Peyer's patch (tissue), 4 donors: ENCODE measurements around the gene VIM. TPM values are rescaled to one million over a fixed set of nuclear protein-coding genes. Genes with fewer than 3 reads are reported as not detected.

ENCODE experiments used
- DNase-seq, 3 donors: peaks; one replicate each; pipeline ENCODE4 v3.0.0-alpha.2; 2017 to 2019
- H3K27ac ChIP-seq, 4 donors: fragments of 200-600 bp; sonication (generic); one replicate each; pipeline ENCODE4 v1.5.1; 2016 to 2019
- H3K27me3 ChIP-seq, 2 donors: fragments of 200-600 bp; sonication (generic); one replicate each; pipeline ENCODE4 v1.5.1; 2019
- H3K36me3 ChIP-seq, 3 donors: fragments of 200-600 bp; sonication (generic); one replicate each; pipeline ENCODE4 v1.5.1; 2016 to 2019
- H3K4me1 ChIP-seq, 4 donors: fragments of 200-600 bp; sonication (generic); one replicate each; pipeline ENCODE4 v1.5.1; 2016 to 2019
- H3K4me3 ChIP-seq, 4 donors: fragments of 200-600 bp; sonication (generic); 1 replicate in 3 of 4; 2 replicates in 1 of 4; pipeline ENCODE4 v1.5.1; 2016 to 2019; ENCODE audit warnings: mild to moderate bottlenecking in 1 of 4
- H3K9me3 ChIP-seq, 4 donors: fragments of 200-600 bp; sonication (generic); one replicate each; pipeline ENCODE4 v1.5.1; 2016 to 2019; ENCODE audit warnings: mild to moderate bottlenecking in 1 of 4
- POLR2A ChIP-seq, 2 donors: fragments of 450-650 bp; IDR thresholded peaks; one replicate each; pipeline ENCODE4 v1.5.1; 2017; ENCODE audit warnings: antibody characterized with exemption in 2 of 2, mild to moderate bottlenecking in 2 of 2, moderate library complexity in 2 of 2
- total RNA-seq, 4 donors: library from RNA; depleted of rRNA; stranded (reverse); fragments of >200 nt; gene quantifications; one replicate each; pipeline ENCODE4 v1.1.0, GENCODE V29; 2016
- TF ChIP-seq, protein P1 (sequence below), 6 experiments: fragments of 450-650 bp in 4 of 6; fragments of 200-600 bp in 2 of 6; sonication (generic) in 1 of 6; IDR thresholded peaks; one replicate each; pipeline ENCODE4 v1.5.1; 2017 to 2019; ENCODE audit warnings: antibody characterized with exemption in 6 of 6, mild to moderate bottlenecking in 3 of 6, moderate library complexity in 1 of 6

The VIM gene
- total RNA-seq, 4 donors from 2014 or later: 139 to 914 (median 434) TPM

DNA sequence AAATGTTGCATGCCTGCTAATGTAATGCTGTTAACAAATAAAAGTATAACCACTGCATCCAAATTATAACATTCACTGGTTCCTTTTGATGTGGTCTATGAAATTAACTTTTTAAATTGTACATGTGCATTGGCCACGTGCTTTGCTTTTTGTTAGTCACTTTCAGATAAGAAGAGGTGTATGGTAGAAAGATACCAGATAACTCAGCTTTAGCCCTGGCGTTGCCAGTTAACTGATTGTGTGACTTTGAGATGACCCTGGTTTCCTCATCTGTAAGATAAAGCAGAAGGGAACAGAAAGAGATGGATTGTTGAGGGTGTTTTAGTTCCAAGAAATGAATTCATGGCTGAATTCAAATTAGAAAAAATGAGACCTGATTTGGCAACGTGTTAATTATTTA, 24.6 kb upstream of the VIM start:
- H3K27me3 ChIP-seq: no peaks in the 10 kb centered on the region
- no peaks in the 10 kb centered on the region for H3K36me3 ChIP-seq
- TF ChIP-seq POLR2A (IDR thresholded peaks at IDR 0.05): no peak
- TF ChIP-seq, protein P1, sequence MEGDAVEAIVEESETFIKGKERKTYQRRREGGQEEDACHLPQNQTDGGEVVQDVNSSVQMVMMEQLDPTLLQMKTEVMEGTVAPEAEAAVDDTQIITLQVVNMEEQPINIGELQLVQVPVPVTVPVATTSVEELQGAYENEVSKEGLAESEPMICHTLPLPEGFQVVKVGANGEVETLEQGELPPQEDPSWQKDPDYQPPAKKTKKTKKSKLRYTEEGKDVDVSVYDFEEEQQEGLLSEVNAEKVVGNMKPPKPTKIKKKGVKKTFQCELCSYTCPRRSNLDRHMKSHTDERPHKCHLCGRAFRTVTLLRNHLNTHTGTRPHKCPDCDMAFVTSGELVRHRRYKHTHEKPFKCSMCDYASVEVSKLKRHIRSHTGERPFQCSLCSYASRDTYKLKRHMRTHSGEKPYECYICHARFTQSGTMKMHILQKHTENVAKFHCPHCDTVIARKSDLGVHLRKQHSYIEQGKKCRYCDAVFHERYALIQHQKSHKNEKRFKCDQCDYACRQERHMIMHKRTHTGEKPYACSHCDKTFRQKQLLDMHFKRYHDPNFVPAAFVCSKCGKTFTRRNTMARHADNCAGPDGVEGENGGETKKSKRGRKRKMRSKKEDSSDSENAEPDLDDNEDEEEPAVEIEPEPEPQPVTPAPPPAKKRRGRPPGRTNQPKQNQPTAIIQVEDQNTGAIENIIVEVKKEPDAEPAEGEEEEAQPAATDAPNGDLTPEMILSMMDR (IDR thresholded peaks at IDR 0.05): no peak
- no peak for DNase-seq
- H3K4me3 ChIP-seq: no peak overlapping the region
- H3K4me1 ChIP-seq: peaks cover 0 to 9% (median 0%) of the 10 kb centered on the region in 4 donors
- no peaks in the 10 kb centered on the region for H3K9me3 ChIP-seq
- H3K27ac ChIP-seq: no peak overlapping the region

DNA sequence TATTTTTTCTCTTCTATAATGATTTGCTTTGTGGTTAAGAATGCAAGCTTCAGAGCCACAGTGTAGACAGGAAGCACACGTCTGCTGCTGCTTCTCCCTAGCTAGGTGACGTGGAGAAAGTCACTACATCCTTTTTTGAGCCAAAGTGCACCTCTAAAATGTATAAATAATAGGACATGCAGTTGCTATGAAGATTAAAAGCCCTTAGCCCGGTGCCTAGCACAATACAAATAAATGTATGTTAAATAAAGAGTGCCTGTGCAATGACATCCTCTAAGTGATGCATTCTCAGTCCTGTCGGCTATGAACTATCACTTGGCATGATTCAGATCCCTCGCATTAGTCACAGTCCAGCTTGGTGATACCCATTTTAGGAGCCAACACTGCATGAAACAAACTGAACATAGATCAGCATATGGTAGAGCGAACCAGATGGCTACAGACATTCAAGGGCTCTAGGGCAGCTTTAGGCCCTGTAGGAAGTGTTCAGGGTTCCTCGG, 21.8 kb upstream of the VIM start:
- Histone ChIP-seq H3K4me3 (no peak overlapping the region), H3K4me1 (no peaks in the 10 kb centered on the region), H3K27ac (peak overlapping the region in 3 of 4 donors; percentile 38 to 58 (median 48)), H3K36me3 (no peaks in the 10 kb centered on the region), H3K27me3 (no peaks in the 10 kb centered on the region), H3K9me3 (no peaks in the 10 kb centered on the region)
- DNase-seq: no peak
- no peak for TF ChIP-seq POLR2A (IDR thresholded peaks at IDR 0.05)
- TF ChIP-seq, protein P1 (IDR thresholded peaks at IDR 0.05): no peak

DNA sequence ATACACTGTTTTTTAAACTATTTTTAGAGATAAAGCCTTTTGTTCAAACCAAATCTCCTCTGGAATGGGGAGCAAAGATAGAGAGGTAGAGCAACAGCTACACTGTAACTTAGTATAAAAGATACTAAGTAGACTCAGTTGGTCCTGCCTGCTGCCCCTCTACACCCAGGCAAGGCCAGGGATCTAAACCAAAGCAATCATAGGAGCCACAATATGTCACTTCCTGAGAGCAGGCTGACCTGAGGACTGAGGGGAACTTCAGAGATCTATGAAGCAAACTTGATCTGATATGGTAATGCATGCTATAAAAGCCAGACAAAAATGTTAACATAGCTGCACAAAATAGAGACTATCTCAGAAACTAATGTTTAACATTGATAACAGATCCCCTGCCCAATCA, 19.6 kb upstream of the VIM start:
- H3K4me1 ChIP-seq: no peaks in the 10 kb centered on the region
- H3K36me3 ChIP-seq: no peaks in the 10 kb centered on the region
- no peak overlapping the region for H3K4me3 ChIP-seq
- no peak overlapping the region for H3K27ac ChIP-seq
- no peak for TF ChIP-seq POLR2A (IDR thresholded peaks at IDR 0.05)
- TF ChIP-seq, protein P1 (IDR thresholded peaks at IDR 0.05): no peak
- no peaks in the 10 kb centered on the region for H3K27me3 ChIP-seq
- no peak for DNase-seq
- no peaks in the 10 kb centered on the region for H3K9me3 ChIP-seq

DNA sequence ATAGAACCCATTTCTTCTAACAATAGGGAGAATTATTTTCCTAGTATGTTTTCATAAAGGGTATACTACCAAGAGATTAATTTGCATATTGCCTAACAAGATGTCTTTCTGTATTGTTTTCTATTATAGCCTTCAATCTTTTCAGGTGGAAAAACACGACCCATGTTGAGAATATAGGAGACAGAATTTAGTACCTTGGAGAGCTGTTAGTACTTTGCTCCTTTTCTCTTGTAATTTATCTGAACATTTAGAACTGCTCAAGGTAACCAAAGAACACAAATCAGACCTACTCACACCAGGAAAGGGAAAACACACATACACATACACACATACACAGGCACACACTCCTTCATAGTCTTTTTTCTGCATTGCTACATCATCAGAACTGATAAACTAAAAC, 18.7 kb upstream of the VIM start:
- DNase-seq: no peak
- H3K27me3 ChIP-seq: no peaks in the 10 kb centered on the region
- no peaks in the 10 kb centered on the region for H3K4me1 ChIP-seq
- no peaks in the 10 kb centered on the region for H3K9me3 ChIP-seq
- TF ChIP-seq, protein P1 (IDR thresholded peaks at IDR 0.05): no peak
- no peak for TF ChIP-seq POLR2A (IDR thresholded peaks at IDR 0.05)
- H3K27ac ChIP-seq: no peak overlapping the region
- H3K4me3 ChIP-seq: no peak overlapping the region
- H3K36me3 ChIP-seq: no peaks in the 10 kb centered on the region

DNA sequence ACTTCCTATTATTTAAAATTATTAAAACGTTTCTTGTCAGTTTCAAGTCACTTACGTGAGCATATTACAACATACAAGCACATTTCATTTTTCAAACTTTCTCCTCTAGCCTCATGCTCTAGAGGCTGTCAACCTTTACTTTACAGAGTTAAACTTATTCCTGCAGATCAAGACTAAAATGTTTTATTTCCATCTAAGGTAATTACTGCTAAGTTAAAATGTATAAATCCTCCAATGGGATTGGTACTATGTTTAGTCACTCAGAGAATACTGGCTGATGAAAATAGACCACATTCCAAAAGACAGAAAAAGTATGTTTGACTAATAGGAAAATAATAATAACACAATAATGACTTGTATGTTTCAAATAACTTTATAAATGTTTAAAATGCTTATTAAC, 18.2 kb upstream of the VIM start:
- no peaks in the 10 kb centered on the region for H3K4me1 ChIP-seq
- H3K27me3 ChIP-seq: no peaks in the 10 kb centered on the region
- TF ChIP-seq, protein P1 (IDR thresholded peaks at IDR 0.05): no peak
- no peak for TF ChIP-seq POLR2A (IDR thresholded peaks at IDR 0.05)
- DNase-seq: no peak
- no peaks in the 10 kb centered on the region for H3K36me3 ChIP-seq
- H3K4me3 ChIP-seq: no peak overlapping the region
- H3K27ac ChIP-seq: no peak overlapping the region
- no peaks in the 10 kb centered on the region for H3K9me3 ChIP-seq

DNA sequence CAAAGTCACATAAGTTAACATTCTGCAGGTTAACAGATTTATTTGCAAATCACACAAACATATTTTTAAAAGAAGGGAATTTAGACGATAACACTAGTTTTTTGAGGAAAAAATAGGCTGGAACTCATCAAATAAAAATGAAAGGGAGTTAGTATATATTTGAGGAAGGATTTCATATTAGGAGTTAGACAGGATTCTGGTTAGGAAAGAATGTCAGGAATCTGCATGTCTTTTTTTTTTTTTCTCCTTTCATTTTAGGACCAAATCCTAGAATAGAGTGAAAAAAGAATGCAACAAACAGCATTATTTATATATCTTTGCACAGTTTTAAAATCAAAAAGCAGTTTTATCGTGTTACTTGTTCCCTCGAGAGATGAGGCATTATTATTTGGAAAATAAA, 17.7 kb upstream of the VIM start:
- no peak overlapping the region for H3K27ac ChIP-seq

More for the DNA sequence above, 17.7 kb upstream of the VIM start:
- no peaks in the 10 kb centered on the region for H3K9me3 ChIP-seq
- no peaks in the 10 kb centered on the region for H3K27me3 ChIP-seq
- TF ChIP-seq, protein P1 (IDR thresholded peaks at IDR 0.05): no peak
- no peak for TF ChIP-seq POLR2A (IDR thresholded peaks at IDR 0.05)
- H3K36me3 ChIP-seq: no peaks in the 10 kb centered on the region
- no peaks in the 10 kb centered on the region for H3K4me1 ChIP-seq
- no peak for DNase-seq
- H3K4me3 ChIP-seq: no peak overlapping the region
